B cell (primary cell): ENCODE measurements around the gene ZNF793. TPM values are rescaled to one million over a fixed set of nuclear protein-coding genes. Genes with fewer than 3 reads are reported as not detected.

Experiments
- ATAC-seq: fragments of 200-7000 bp; cut with Tn5 transposase; one replicate; pipeline ENCODE4 v1.10.0; 2021; ENCODE audit warnings: low read depth, mild to moderate bottlenecking, moderate number of reproducible peaks, moderate library complexity
- CTCF ChIA-PET: fragments of 350-600 bp; sonication (Branson Sonifier 250); formaldehyde crosslinking; loops from one replicate; lab custom pipeline; 2021; ENCODE audit warnings: antibody characterized with exemption, inconsistent platforms; lab: Charles Lee
- POLR2A ChIA-PET: fragments of 350-600 bp; sonication (Branson Sonifier 250); formaldehyde crosslinking; loops from one replicate; lab custom pipeline; 2021; ENCODE audit warnings: antibody characterized with exemption; lab: Charles Lee
- DNase-seq: peaks from one replicate; pipeline ENCODE4 v3.0.0; 2013
- H2AFZ ChIP-seq: 2 replicates; pipeline ENCODE4 v1.6.1; 2012; ENCODE audit warnings: mild to moderate bottlenecking, low read depth, low read length; ENCODE audit not compliant: insufficient read depth, poor library complexity, severe bottlenecking
- H3K27ac ChIP-seq, 2 donors: 1 replicate in 1 of 2; 2 replicates in 1 of 2; pipeline ENCODE4 v1.5.1; 2012 to 2013; ENCODE audit warnings: low read length in 2 of 2, mild to moderate bottlenecking in 2 of 2, moderate library complexity in 1 of 2
- H3K27me3 ChIP-seq, 4 experiments: fragments of 200-600 bp in 1 of 4; sonication (generic) in 1 of 4; replicated peaks in 1 of 4; 1 replicate in 2 of 4; 2 replicates in 2 of 4; pipeline versions ENCODE4 v1.6.1 to v1.7.0; 2013 to 2016; ENCODE audit warnings: low read length in 3 of 4, mild to moderate bottlenecking in 2 of 4, mixed read lengths in 1 of 4, moderate library complexity in 1 of 4; ENCODE audit not compliant: insufficient read depth in 4 of 4, control insufficient read depth in 3 of 4; ENCODE audit errors: control extremely low read depth in 1 of 4
- H3K36me3 ChIP-seq, 2 experiments: replicated peaks in 1 of 2; 1 replicate in 1 of 2; 2 replicates in 1 of 2; pipeline versions ENCODE4 v1.6.1 to v1.7.1; 2013; ENCODE audit warnings: low read length in 1 of 2; ENCODE audit not compliant: insufficient read depth in 2 of 2, control insufficient read depth in 1 of 2; ENCODE audit errors: control extremely low read depth in 1 of 2, extremely low read depth in 1 of 2
- H3K4me1 ChIP-seq, 2 donors: fragments of 200-600 bp in 1 of 2; sonication (generic) in 1 of 2; 1 replicate in 1 of 2; 2 replicates in 1 of 2; pipeline versions ENCODE4 v1.5.1 to v1.6.1; 2013 to 2017; ENCODE audit warnings: low read length in 2 of 2; ENCODE audit not compliant: control insufficient read depth in 2 of 2, insufficient read depth in 2 of 2
- H3K4me2 ChIP-seq: replicated peaks from 2 replicates; pipeline ENCODE3; 2012; ENCODE audit warnings: mild to moderate bottlenecking, low read depth, low read length; ENCODE audit not compliant: poor library complexity, severe bottlenecking
- H3K4me3 ChIP-seq, 5 experiments: fragments of 200-600 bp in 1 of 5; sonication (generic) in 1 of 5; 1 replicate in 3 of 5; 2 replicates in 2 of 5; pipeline versions ENCODE4 v1.5.1 to v1.7.0; 2011 to 2016; ENCODE audit warnings: low read length in 4 of 5, mild to moderate bottlenecking in 4 of 5, low read depth in 2 of 5, control low read depth in 1 of 5, moderate library complexity in 1 of 5; ENCODE audit not compliant: insufficient read depth in 1 of 5; ENCODE audit errors: control extremely low read depth in 1 of 5, extremely low read depth in 1 of 5
- H3K79me2 ChIP-seq: fragments of 200-600 bp; sonication (generic); one replicate; pipeline ENCODE4 v1.6.0; 2016; ENCODE audit warnings: low read length; ENCODE audit not compliant: control insufficient read depth, insufficient read depth
- H3K9ac ChIP-seq: fragments of 200-600 bp; sonication (generic); 2 replicates; pipeline ENCODE4 v1.6.1; 2017; ENCODE audit warnings: mild to moderate bottlenecking, low read length, moderate library complexity
- H3K9me3 ChIP-seq, 3 donors: one replicate each; pipeline versions ENCODE4 v1.6.1 to v1.7.1; 2013; ENCODE audit warnings: low read length in 2 of 3; ENCODE audit not compliant: control insufficient read depth in 2 of 3, insufficient read depth in 1 of 3; ENCODE audit errors: control extremely low read depth in 1 of 3
- H4K20me1 ChIP-seq: 2 replicates; pipeline ENCODE4 v1.6.0; 2012; ENCODE audit warnings: mild to moderate bottlenecking, low read length; ENCODE audit not compliant: insufficient read depth, control insufficient read depth, poor library complexity, severe bottlenecking
- H3K27ac Mint-ChIP-seq: one replicate; pipeline ENCODE4 v1.8.0; 2021; ENCODE audit warnings: mixed read lengths
- H3K27me3 Mint-ChIP-seq: one replicate; pipeline ENCODE4 v1.8.0; 2021; ENCODE audit warnings: mixed read lengths
- H3K4me1 Mint-ChIP-seq: one replicate; pipeline ENCODE4 v1.8.0; 2021; ENCODE audit warnings: mixed read lengths
- H3K4me3 Mint-ChIP-seq: one replicate; pipeline ENCODE4 v1.8.0; 2021; ENCODE audit warnings: mixed read lengths
- H3K9me3 Mint-ChIP-seq: one replicate; pipeline ENCODE4 v1.8.0; 2022; ENCODE audit warnings: mixed read lengths; ENCODE audit not compliant: insufficient read depth
- CTCF ChIP-seq: fragments of 200-600 bp; IDR thresholded peaks from one replicate; pipeline ENCODE4 v1.8.0; 2022; ENCODE audit warnings: antibody characterized with exemption, mild to moderate bottlenecking
- EZH2 ChIP-seq: IDR thresholded peaks from 2 replicates; pipeline ENCODE4 v1.6.1; 2012; ENCODE audit warnings: borderline replicate concordance, low read depth, mild to moderate bottlenecking, moderate library complexity, low read length; ENCODE audit not compliant: insufficient read depth, poor library complexity, severe bottlenecking
- WGBS: methylation state at CpG from one replicate; pipeline ENCODE4 v1.1.5; 2013; ENCODE audit warnings: missing lambda C conversion rate; ENCODE audit not compliant: insufficient coverage; 5-methylcytosine and 5-hydroxymethylcytosine counted together
- intact Hi-C: fragments of 100-400 bp; cut with micrococcal nuclease; formaldehyde crosslinking; loops from one replicate; pipeline ENCODE4 v1.10.0; 2022
- polyA plus RNA-seq: library from polyadenylated mRNA; depleted of rRNA; stranded (reverse); fragments of >200 nt; gene quantifications from 2 replicates; pipeline ENCODE4 v1.2.3, GENCODE V29; 2012
- total RNA-seq, 2 donors: library from RNA; stranded (reverse); fragments of 120-200 nt in 1 of 2; gene quantifications; 1 replicate in 1 of 2; 2 replicates in 1 of 2; pipeline versions ENCODE4 v1.2.3 to v1.2.4, GENCODE V29; 2013 to 2022

Gene ZNF793
- total and polyA plus RNA-seq, 2 donors (not counting 1 experiment from before 2014, with no cell fraction given): 4.1 to 12.7 TPM

GRCh38 chr19:37551129-37551993, 44.6 kb downstream of the ZNF793 start:
- Histone ChIP-seq H3K4me3 (peak overlapping the region; percentile 50 to 72 (median 64)), H3K4me1 (peaks cover 0 to 7% of the 10 kb centered on the region in 2 donors), H3K27me3 (no peaks in the 10 kb centered on the region), H3K27ac (peak overlapping the region; percentile 65 to 86), H3K4me2 (peak overlapping the region; percentile 84), H3K36me3 (no peaks in the 10 kb centered on the region), H2AFZ (peak overlapping the region; percentile 86), H3K9me3 (peaks cover 8 to 74% (median 69%) of the 10 kb centered on the region in 3 donors), H3K9ac (peak overlapping the region; percentile 73), H4K20me1 (no peaks in the 10 kb centered on the region), H3K79me2 (no peaks in the 10 kb centered on the region)
- ChIA-PET CTCF (interaction anchor here (0.6 to 2.0 kb wide), 6 partner anchors 16 to 241 kb away, joined by 3 to 11 read pairs (median 4); partner anchors contain the start of genes ZNF527, ZNF540, ZNF570 and ZNF571), POLR2A (no interaction called here)
- Mint-ChIP-seq H3K27me3 (no peaks in the 10 kb centered on the region), H3K27ac (peak overlapping the region; percentile 85), H3K4me3 (peak overlapping the region; percentile 89), H3K9me3 (peaks cover 15% of the 10 kb centered on the region), H3K4me1 (peaks cover 6% of the 10 kb centered on the region)
- DNase-seq (peak; percentile 81), ATAC-seq (peak; percentile 78)
- 10% methylated on average over 59 of the region's 65 CpGs for WGBS
- peak; percentile 62 for TF ChIP-seq CTCF
- TF ChIP-seq EZH2: no peak
- intact Hi-C loops: loop anchor here (10.0 kb wide), 1 partner anchor 237 kb away; no protein-coding TSS in a partner anchor

GRCh38 chr19:37563518-37563917, 56.8 kb downstream of the ZNF793 start:
- TF ChIP-seq EZH2 (no peak), CTCF (no peak)
- H3K4me1 ChIP-seq: no peaks in the 10 kb centered on the region
- ChIA-PET CTCF (no interaction called here), POLR2A (no interaction called here)
- DNase-seq: no peak
- ATAC-seq: no peak
- no peaks in the 10 kb centered on the region for H4K20me1 ChIP-seq
- H3K27ac ChIP-seq: no peak overlapping the region
- H3K27me3 ChIP-seq: no peaks in the 10 kb centered on the region
- Mint-ChIP-seq H3K4me1 (no peaks in the 10 kb centered on the region), H3K27ac (no peak overlapping the region), H3K27me3 (no peaks in the 10 kb centered on the region), H3K9me3 (peaks cover 28% of the 10 kb centered on the region), H3K4me3 (no peak overlapping the region)
- peaks cover 35 to 99% (median 45%) of the 10 kb centered on the region in 3 donors for H3K9me3 ChIP-seq
- WGBS: no CpG with 5 or more reads among the region's 3 CpGs
- intact Hi-C loops: no loop called here
- H3K79me2 ChIP-seq: no peaks in the 10 kb centered on the region
- no peak overlapping the region for H2AFZ ChIP-seq
- H3K4me2 ChIP-seq: no peak overlapping the region
- no peak overlapping the region for H3K4me3 ChIP-seq
- H3K9ac ChIP-seq: no peak overlapping the region
- H3K36me3 ChIP-seq: peaks cover 14 to 20% of the 10 kb centered on the region in 2 experiments
